IPS-18c (cell line): ENCODE results near the gene DBF4.
"Not testable (repeated sequence)": the region's sequence is repeated elsewhere in the genome, so short reads cannot be mapped to it uniquely, and the experiment has no call there.

Experiments used
- H3K4me3 ChIP-seq: 2 replicates; pipeline ENCODE4 v1.7.0; 2013; ENCODE audit warnings: low read depth, mild to moderate bottlenecking, low read length, moderate library complexity; ENCODE audit not compliant: insufficient read depth
- H3K9me3 ChIP-seq: one replicate; pipeline ENCODE4 v1.6.1; 2013; ENCODE audit warnings: mild to moderate bottlenecking, low read length, moderate library complexity; ENCODE audit not compliant: control insufficient read depth, insufficient read depth

The DBF4 gene, protein sequence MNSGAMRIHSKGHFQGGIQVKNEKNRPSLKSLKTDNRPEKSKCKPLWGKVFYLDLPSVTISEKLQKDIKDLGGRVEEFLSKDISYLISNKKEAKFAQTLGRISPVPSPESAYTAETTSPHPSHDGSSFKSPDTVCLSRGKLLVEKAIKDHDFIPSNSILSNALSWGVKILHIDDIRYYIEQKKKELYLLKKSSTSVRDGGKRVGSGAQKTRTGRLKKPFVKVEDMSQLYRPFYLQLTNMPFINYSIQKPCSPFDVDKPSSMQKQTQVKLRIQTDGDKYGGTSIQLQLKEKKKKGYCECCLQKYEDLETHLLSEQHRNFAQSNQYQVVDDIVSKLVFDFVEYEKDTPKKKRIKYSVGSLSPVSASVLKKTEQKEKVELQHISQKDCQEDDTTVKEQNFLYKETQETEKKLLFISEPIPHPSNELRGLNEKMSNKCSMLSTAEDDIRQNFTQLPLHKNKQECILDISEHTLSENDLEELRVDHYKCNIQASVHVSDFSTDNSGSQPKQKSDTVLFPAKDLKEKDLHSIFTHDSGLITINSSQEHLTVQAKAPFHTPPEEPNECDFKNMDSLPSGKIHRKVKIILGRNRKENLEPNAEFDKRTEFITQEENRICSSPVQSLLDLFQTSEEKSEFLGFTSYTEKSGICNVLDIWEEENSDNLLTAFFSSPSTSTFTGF

DNA sequence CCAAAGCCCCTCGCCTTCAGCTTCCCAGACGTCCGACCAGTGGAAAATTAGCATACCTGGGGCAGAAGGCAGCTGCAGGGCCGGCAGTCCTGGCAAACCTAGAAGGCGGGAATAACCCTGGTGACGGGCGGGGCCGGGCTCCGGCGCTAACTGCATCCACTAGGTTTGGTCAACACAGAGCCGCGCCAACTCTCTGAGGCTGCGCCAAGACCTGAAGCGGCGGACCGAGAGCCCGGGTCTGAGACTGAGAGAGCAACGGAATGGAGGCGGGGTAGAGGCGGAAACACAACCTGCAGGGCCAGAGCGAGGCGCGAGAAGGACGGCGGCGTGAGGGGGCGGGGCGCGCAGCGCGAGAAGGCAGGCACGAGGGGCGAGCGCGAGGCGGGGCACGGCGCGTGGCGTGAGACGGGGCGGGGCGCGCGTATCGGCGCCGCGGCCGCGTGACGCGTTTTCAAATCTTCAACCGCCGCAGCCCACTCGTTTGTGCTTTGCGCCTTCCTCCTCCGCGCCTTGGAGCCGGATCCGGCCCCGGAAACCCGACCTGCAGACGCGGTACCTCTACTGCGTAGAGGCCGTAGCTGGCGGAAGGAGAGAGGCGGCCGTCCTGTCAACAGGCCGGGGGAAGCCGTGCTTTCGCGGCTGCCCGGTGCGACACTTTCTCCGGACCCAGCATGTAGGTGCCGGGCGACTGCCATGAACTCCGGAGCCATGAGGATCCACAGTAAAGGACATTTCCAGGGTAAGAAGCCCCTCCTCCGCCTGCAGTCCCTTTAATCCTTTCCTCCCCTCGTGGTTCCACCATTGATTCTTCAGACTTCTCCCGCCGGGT is at the start of gene DBF4, which contains the start of gene SLC25A40:
Gene DBF4, plus strand, starts transcription at position 454 of the 829 bp plus-strand sequence. Its CDS starts 240 bp downstream, at position 694.
Gene SLC25A40, minus strand, starts transcription at position 321 of the 829 bp plus-strand sequence. CDS start 17,633 bp downstream, outside the sequence.
- peak within 1 kb of the TSS; percentile 90 for H3K4me3 ChIP-seq

DNA sequence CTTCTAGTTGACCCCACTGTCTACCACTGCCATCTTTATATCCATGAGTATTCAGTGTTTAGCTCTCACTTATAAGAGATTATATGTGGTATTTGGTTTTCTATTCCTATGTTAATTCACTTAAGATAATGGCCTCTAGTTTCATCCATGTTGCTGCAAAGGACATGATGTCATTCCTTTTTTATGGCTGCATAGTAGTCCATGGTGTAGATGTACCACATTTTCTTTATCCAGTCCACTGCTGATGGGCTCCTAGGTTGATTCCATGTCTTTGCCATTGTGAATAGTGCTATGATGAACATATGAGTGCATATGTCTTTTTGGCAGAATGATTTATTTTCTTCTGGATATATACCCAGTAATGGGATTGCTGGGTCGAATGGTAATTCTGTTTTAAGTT is 47.9 kb upstream of the DBF4 start:
- not testable (repeated sequence) for H3K9me3 ChIP-seq, H3K4me3 ChIP-seq

More for the DNA sequence above, at the start of gene DBF4, which contains the start of gene SLC25A40:
- no peaks in the 10 kb centered on the region for H3K9me3 ChIP-seq

DNA sequence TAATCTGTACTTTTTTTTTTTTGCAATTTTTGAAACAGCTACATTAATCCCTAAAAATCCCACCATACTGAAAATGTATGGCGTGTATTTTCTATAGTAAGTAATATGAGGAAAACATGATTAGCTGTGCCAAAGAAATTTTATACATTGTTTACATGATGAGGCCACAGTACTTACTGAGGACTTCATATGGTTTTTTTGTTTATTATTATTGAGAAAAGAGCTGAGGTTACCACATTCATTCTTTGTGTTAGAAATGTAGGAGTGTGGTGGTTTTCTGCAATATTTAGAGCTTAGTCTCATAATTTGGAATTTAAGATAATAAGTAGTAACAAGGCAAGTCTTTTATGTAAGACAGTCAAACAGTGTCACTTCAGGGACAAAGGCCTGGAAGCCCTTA is 45.2 kb upstream of the DBF4 start:
- Histone ChIP-seq H3K4me3 (no peak overlapping the region), H3K9me3 (no peaks in the 10 kb centered on the region)

DNA sequence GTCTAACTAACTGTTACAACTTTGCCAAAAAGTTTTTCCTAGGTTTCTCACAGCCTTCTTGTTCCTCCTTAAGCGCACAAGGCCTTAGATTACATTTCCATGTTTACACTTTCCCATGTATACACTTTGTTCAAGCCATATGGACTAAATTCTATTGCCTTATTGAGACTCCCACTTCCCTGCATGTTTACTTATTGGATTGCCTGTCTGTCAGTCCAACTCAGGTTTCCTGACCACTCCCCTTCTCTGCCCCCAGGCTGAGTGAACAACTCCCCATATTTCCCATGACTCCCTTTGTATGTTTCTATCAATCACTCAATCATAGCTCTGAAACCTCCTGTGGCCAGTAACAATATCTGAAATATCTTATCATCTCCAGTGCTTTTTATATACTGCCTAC is 43.2 kb upstream of the DBF4 start:
- Histone ChIP-seq H3K9me3 (no peaks in the 10 kb centered on the region), H3K4me3 (no peak overlapping the region)

DNA sequence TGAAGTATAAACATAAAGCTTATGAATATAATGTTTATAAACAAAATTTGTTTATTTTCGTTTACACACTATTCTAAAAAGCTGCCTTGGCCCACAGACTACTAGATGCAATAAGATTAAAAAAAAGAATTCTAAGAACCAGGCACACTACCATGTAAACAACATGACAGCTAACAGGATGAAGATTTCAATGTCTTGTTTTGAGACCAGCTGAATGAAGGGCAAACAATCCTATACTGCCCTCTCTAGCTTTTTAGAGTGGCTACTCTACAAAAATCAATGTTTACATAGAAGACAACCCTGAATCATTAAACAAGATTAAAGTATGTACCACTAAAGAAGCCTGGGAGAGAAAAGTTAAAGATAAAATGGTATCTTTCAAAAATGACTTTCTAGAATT is 38.7 kb upstream of the DBF4 start:
- H3K4me3 ChIP-seq = no peak overlapping the region
- no peaks in the 10 kb centered on the region for H3K9me3 ChIP-seq

DNA sequence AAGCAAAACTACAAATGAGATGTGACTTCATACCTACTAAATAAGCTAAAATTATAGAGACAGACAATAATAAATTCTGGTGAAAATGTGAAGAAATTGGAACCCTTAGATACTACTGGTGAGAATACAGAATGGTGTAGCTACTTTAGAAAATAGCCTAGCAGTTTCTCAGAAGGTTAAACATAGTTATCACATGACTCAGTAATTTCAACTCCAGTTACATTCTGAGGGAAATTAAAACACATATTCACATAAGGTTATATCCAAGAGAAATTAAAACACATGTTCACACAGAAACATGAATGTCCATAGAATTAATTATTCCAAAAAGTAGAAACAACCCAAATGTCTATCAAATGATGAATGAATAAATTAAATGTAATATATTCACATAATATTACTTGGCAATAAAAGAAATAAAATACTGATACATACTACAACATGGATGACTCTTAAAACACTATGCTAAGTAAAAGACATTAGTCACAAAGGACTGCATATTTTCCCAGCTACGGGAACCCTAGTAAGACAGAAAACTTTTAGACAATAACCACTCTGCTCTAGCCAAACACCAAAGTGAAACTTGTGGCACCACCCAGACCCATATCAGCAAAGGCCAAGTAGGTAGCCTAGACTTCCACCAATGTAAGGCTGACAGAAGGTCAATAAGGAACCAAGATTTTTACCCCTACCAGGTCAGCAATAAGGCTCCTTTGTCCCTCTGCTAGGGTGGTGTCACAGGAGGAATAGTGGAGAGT is 25.3 kb upstream of the DBF4 start:
- H3K9me3 ChIP-seq = no peaks in the 10 kb centered on the region
- H3K4me3 ChIP-seq = no peak overlapping the region

DNA sequence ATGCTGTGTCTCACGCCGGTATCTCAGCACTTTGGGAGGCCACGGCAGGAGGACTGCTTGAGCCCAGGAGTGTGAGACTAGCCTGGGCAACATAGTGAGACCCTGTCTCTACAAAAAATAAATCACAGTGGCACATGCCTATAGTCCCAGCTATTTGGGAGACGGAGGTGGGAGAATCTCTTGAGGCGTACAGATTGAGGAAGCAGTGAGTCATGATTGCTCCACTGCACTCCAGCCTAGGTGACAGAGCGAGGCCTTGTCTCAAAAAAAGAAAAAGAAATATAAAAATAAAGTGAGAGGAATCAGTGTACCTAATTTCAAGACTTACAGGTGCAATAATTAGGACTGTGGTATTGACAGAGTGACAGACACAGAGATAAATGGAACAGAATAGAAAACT is 24.0 kb upstream of the DBF4 start:
- H3K9me3 ChIP-seq = no peaks in the 10 kb centered on the region
- H3K4me3 ChIP-seq = no peak overlapping the region

DNA sequence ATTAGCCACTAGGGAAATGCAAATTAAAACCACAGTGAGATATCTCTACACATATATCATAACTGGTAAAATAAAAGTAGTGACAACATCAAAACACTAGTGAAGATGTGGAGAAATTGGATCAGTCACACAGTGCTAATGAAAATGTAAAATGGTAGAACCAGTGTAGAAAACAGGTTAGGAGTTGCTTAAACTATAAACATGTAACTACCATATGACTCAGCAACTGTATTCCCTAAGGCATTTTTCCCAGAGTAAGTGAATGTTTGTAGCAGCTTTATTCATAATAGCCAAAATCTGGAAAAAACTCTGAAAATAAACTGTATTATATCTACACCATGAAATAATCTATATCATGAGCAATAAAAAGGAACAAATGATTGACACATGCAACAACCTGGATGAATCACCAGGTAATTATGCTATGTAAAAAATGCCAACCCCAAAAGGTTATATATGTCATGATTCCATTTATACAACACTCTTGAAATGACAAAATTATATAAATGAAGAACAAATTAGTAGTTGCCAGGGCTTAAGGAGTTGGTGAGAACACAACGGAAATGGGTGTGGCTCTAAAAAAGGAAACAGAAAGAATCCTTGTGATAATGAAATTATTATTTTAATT is 22.9 kb upstream of the DBF4 start:
- Histone ChIP-seq H3K4me3 (no peak overlapping the region), H3K9me3 (no peaks in the 10 kb centered on the region)

DNA sequence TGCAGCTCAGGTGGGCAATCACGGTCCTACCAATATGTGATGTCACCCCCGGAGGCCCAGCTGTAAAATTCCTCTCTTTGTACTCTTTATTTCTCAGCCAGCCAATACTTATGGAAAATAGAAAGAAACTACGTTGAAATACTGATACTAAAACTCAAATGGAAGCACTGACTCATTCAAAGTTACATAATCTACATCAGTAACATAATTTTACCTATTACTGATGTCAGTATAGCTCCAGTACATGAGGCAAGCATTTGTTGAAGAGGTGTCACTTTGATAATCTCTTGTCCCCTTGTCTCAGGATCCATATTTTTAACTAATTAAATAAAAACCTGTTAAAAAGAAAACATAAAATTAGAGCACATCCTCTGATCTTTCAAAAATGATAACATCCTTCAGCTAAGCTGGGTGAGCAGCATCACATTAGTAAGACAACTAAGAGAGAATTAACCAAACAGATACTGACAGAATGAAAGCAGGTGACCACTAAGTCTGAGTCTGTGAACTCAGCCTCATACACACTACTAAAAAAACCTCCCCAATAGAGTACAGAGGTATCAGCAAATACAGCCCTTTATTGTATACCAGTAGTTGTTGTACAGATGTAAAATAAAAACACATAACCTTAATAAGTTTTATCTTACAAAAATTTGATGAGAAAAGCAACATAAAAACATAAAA is 17.7 kb upstream of the DBF4 start:
- no peak overlapping the region for H3K4me3 ChIP-seq
- no peaks in the 10 kb centered on the region for H3K9me3 ChIP-seq

DNA sequence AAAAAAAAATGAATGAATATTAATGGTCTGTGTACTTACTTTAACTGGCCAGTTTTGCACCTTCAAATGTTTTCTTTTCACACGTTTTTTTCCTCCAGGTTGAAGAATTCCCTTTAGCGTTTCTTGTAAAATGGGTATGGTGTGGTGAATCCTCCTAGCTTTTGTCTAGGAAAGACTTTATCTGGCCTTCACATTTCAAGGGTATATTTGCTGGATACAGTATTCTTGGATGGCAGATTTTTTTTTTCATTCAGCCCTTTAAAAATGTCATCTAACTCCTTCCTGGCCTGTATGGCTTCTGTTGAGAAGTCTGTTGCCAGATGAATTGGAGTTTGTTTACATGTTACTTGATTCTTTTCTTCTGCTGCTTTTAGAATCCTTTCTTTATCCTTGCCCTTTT is 10.2 kb upstream of the DBF4 start:
- Histone ChIP-seq H3K9me3 (peaks cover 5% of the 10 kb centered on the region), H3K4me3 (no peak overlapping the region)

DNA sequence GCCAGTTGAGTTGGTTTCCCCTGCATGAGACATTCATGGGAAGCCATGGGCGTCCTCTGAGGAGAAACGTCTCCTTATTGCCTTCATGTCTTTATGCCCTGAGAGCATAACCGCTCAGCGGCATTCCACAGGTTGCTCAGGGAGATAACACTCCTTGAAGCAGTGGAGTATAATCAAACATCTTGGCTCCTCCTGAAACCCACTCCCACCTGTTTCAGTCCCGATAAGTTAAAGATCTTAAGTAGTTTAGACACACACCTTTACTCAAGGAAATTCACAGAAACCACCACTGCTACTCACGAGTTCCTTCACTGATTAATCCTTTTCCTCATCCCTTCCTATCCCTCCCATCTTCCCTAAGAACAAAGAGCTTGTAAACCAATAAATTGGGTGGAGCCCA is 9.8 kb upstream of the DBF4 start:
- not testable (repeated sequence) for H3K9me3 ChIP-seq, H3K4me3 ChIP-seq

DNA sequence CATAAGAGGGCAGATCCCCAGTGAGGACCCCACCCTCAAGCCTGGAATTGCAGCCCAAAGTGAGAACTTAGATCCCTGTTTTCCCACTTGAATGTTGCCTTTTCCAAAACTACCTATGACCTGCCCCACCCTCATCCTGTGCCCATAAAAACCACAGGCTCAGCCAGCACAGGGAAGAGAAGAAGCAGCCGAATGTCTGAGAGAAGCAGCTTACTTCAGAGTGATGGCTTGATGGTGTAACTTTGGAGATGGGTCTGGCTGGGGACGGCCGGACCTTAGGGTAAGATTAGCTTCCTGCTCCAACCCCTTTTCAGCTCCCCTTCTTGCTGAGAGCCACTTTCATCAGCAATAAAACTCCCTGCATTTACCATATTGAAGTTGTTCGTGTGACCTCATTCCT is 5.8 kb upstream of the DBF4 start:
- Histone ChIP-seq H3K4me3 (no peak overlapping the region), H3K9me3 (peaks cover 5% of the 10 kb centered on the region)

DNA sequence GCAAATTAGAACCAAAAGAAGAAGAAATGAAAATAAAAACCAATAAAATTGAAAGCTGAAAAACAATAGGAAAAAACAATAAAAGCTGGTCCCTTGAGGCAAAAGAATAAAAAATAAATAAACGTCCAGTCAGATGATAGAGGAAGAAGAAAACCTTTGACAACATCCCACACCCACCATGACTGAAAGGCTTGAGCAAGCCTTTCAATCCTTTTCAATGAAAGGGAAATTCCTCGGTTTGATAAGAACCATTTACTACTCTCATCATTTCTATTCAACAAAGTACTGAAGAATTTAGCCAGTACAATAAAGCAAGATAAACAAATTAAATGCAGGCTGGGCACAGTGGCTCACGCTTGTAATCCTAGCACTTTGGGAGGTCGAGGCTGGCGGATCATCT is 3.9 kb upstream of the DBF4 start:
- no peak overlapping the region for H3K4me3 ChIP-seq
- no peaks in the 10 kb centered on the region for H3K9me3 ChIP-seq

DNA sequence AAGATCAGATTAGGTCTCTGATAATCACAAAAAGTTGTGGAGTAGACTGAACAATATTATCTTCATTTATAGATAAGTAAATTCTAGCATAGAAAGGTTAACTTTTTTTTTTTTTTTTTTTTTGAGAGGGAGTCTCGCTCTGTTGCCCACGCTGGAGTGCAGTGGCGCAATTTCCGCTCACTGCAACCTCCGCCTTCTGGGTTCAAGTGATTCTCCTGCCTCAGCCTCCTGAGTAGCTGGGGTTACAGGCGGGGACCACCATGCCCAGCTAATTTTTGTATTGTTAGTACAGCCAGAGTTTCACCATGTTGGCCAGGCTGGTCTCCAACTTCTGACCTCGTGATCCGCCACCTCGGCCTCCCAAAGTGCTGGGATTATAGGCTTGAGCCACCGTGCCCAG is 3.0 kb upstream of the DBF4 start:
- H3K9me3 ChIP-seq, H3K4me3 ChIP-seq: not testable (repeated sequence)

DNA sequence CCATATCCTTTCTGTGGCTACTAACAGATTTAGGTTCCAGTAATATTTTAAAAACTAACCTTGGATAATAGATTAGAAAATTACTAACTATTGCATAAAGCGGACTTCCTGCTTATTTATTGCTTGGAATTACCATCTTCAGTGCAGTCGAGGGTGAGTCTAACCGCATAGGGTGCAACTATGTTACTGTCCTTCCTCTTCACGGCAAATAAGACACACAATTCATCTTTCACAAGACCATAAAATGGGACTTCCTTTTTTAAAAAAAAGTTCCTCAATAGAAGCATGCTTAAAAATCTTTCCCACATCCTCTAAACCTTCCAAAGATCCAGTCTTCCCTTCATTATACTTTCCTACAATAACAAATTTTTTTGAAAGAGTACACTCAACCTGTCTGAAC is 2.2 kb upstream of the DBF4 start:
- H3K4me3 ChIP-seq = no peak overlapping the region
- H3K9me3 ChIP-seq = no peaks in the 10 kb centered on the region
